A549 (cell line): ENCODE results near the gene RUNX3. TPM values are rescaled to one million over a fixed set of nuclear protein-coding genes. Genes with fewer than 3 reads are reported as not detected.

Experiments
- ATAC-seq, 2 experiments: fragments of 200-7000 bp in 1 of 2; fragments of >200 bp in 1 of 2; cut with Nextera tagmentation in 1 of 2; cut with Tn5 transposase in 1 of 2; 3 replicates each; pipeline versions ENCODE4 v1.8.0 to v1.9.1; 2018 to 2020; ENCODE audit warnings: mild to moderate bottlenecking in 1 of 2, moderate library complexity in 1 of 2
- CTCF ChIA-PET: fragments of 300-600 bp; sonication (Branson Sonifier 250); formaldehyde crosslinking; extraction: SDS; loops from one replicate; lab custom pipeline; 2021; ENCODE audit warnings: antibody characterized with exemption, inconsistent platforms; lab: Yijun Ruan, JAX
- POLR2A ChIA-PET: fragments of 350-600 bp; formaldehyde crosslinking; extraction: SDS; loops from one replicate; lab custom pipeline; 2021; ENCODE audit warnings: antibody characterized with exemption, inconsistent platforms; lab: Yijun Ruan, JAX
- DNase-seq, 2 experiments: peaks; one replicate each; pipeline versions ENCODE4 v3.0.0 to v3.0.0-alpha.2; 2011 to 2016; ENCODE audit warnings: low read depth in 1 of 2, low spot score in 1 of 2
- FAIRE-seq: peaks from 2 replicates; lab custom pipeline; 2011; peaks lifted over from hg19 to GRCh38; lab: Jason Lieb, UNC
- H3K27ac ChIP-seq, 2 experiments: fragments of >200 bp; sonication (Bioruptor Twin); formaldehyde crosslinking; 3 replicates each; pipeline ENCODE4 v1.5.1; 2016 to 2017
- H3K4me1 ChIP-seq: fragments of >200 bp; sonication (Bioruptor Twin); formaldehyde crosslinking; 3 replicates; pipeline ENCODE4 v1.6.1; 2016
- H3K4me2 ChIP-seq: fragments of >200 bp; sonication (Bioruptor Twin); formaldehyde crosslinking; 3 replicates; pipeline ENCODE4 v1.6.1; 2016
- H3K4me3 ChIP-seq: fragments of >200 bp; sonication (Bioruptor Twin); formaldehyde crosslinking; 3 replicates; pipeline ENCODE4 v1.5.1; 2016
- H3K9me3 ChIP-seq: fragments of >200 bp; sonication (Bioruptor Twin); formaldehyde crosslinking; 3 replicates; pipeline ENCODE4 v1.6.1; 2016
- BHLHE40 ChIP-seq: IDR thresholded peaks from 2 replicates; pipeline ENCODE4 v1.6.1; 2012; ENCODE audit warnings: low read depth, low read length, inconsistent platforms
- ESRRA ChIP-seq: fragments of 150-350 bp; IDR thresholded peaks from 2 replicates; pipeline ENCODE4 v1.6.1; 2014; ENCODE audit warnings: mild to moderate bottlenecking, low read length, borderline replicate concordance
- KDM1A ChIP-seq: fragments of 200-600 bp; sonication (generic); IDR thresholded peaks from 2 replicates; pipeline ENCODE4 v1.6.1; 2016; ENCODE audit warnings: low read depth, mild to moderate bottlenecking
- KDM5A ChIP-seq: fragments of 200-600 bp; sonication (generic); IDR thresholded peaks from 2 replicates; pipeline ENCODE4 v1.6.1; 2016; ENCODE audit warnings: antibody characterized with exemption, mild to moderate bottlenecking
- MAFK ChIP-seq: fragments of 450-650 bp; IDR thresholded peaks from 2 replicates; pipeline ENCODE4 v1.6.1; 2014; ENCODE audit not compliant: partially characterized antibody
- MAZ ChIP-seq: fragments of 150-350 bp; IDR thresholded peaks from 2 replicates; pipeline ENCODE4 v1.6.1; 2014; ENCODE audit warnings: antibody characterized with exemption, low read depth, low read length, borderline replicate concordance
- NFE2L2 ChIP-seq: fragments of 150-350 bp; conservative IDR thresholded peaks from 2 replicates; pipeline ENCODE4 v1.6.1; 2014; ENCODE audit warnings: low read length
- NPAS2 ChIP-seq: fragments of 250-450 bp; sonication (Bioruptor Pico); IDR thresholded peaks from 2 replicates; pipeline ENCODE4 v1.8.0; 2022; ENCODE audit warnings: mild to moderate bottlenecking, moderate library complexity, borderline replicate concordance
- POLR2A ChIP-seq: IDR thresholded peaks from 2 replicates; pipeline ENCODE4 v1.6.1; 2012; ENCODE audit warnings: mild to moderate bottlenecking, low read length
- RAD21 ChIP-seq, 2 experiments: fragments of >200 bp in 1 of 2; sonication (Bioruptor Twin) in 1 of 2; formaldehyde crosslinking in 1 of 2; IDR thresholded peaks in 1 of 2; conservative IDR thresholded peaks in 1 of 2; 2 replicates in 1 of 2; 3 replicates in 1 of 2; pipeline ENCODE4 v1.6.1; 2012 to 2018; ENCODE audit warnings: inconsistent platforms in 1 of 2
- RARB ChIP-seq: fragments of 250-450 bp; sonication (Bioruptor Pico); IDR thresholded peaks from 2 replicates; pipeline ENCODE4 v1.8.0; 2021; ENCODE audit warnings: mild to moderate bottlenecking, moderate library complexity
- RCOR1 ChIP-seq: fragments of 150-350 bp; IDR thresholded peaks from 2 replicates; pipeline ENCODE4 v1.6.1; 2014; ENCODE audit warnings: antibody characterized with exemption, low read length, low read depth
- RNF2 ChIP-seq: fragments of 200-600 bp; sonication (generic); IDR thresholded peaks from 2 replicates; pipeline ENCODE4 v1.6.1; 2016; ENCODE audit warnings: low read depth, mild to moderate bottlenecking, antibody characterized with exemption, moderate library complexity, borderline replicate concordance
- SREBF2 ChIP-seq: fragments of 450-650 bp; IDR thresholded peaks from 2 replicates; pipeline ENCODE4 v1.6.1; 2014; ENCODE audit warnings: mild to moderate bottlenecking, moderate library complexity
- TP53 ChIP-seq: fragments of 250-450 bp; sonication (Bioruptor Pico); IDR thresholded peaks from 2 replicates; pipeline ENCODE4 v1.5.0; 2021; ENCODE audit warnings: mild to moderate bottlenecking, moderate library complexity
- ZNF302 ChIP-seq: fragments of 250-450 bp; sonication (Bioruptor Pico); IDR thresholded peaks from 2 replicates; pipeline ENCODE4 v1.9.0; 2021; ENCODE audit warnings: inconsistent platforms, mild to moderate bottlenecking, moderate library complexity
- ZSCAN20 ChIP-seq: fragments of 250-450 bp; sonication (Bioruptor Pico); IDR thresholded peaks from 2 replicates; pipeline ENCODE4 v1.8.0; 2022; ENCODE audit warnings: mild to moderate bottlenecking, moderate library complexity
- WGBS: methylation state at CpG from one replicate; pipeline ENCODE4 v1.1.6; 2017; ENCODE audit errors: missing lambda C conversion rate; 5-methylcytosine and 5-hydroxymethylcytosine counted together
- polyA plus RNA-seq, 4 experiments: library from polyadenylated mRNA; depleted of rRNA in 3 of 4; stranded (reverse); fragments of >200 nt; fragmentation: RNase III in 1 of 4; extraction: RNeasy Plus Mini Kit Qiagen cat#74134 plus additional on column Dnase treatment in 1 of 4; gene quantifications; 2 replicates in 3 of 4; 3 replicates in 1 of 4; pipeline ENCODE4 v1.2.3, GENCODE V29; 2011 to 2017
- TF ChIP-seq, protein P1 (sequence below): IDR thresholded peaks from 2 replicates; pipeline ENCODE4 v1.6.1; 2012
- TF ChIP-seq, protein P2 (sequence below): fragments of 250-450 bp; sonication (Bioruptor Pico); IDR thresholded peaks from 2 replicates; pipeline ENCODE4 v1.5.0; 2020; ENCODE audit warnings: low read depth, mild to moderate bottlenecking, moderate library complexity
- TF ChIP-seq, protein P3 (sequence below): fragments of 200-600 bp; sonication (generic); IDR thresholded peaks from 2 replicates; pipeline ENCODE4 v1.6.1; 2016; ENCODE audit warnings: antibody characterized with exemption, mild to moderate bottlenecking, moderate library complexity

RUNX3 gene
- polyA plus RNA-seq, 2 of the 4 experiments (the other 2 are of a cell fraction), result 1.4 to 4.0 TPM

DNA sequence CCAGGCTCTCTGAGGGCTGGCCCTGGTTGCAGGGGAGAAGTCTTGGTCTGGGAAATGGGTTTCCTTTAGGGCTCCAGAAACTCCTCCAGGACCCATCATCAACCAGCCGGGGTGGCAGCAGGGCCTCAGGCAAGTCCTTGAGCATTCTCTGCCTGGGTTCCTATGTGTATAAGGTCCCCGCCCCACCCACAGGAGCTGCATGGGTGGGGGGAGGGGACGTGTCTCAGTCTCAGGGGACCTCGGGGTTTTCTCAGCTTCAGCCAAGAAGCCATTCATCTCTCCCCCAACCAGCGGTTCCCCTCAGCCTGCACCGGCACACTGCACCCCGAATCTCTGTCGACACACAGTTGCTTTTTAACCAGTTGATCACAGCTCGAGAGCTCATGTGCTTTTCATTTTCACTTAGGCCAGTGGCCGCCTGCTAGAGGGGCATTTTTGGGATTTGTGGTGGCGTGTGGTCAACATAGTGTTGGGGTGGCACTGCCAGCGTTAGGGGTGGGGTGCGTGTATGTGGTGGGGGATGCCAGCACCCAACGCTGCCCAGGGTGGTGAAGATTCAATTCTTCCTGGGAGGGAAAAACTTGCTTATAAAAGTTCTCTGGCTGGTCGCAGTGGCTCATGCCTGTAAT is 6.5 kb downstream of the RUNX3 start:
- no peak overlapping the region for H3K4me3 ChIP-seq
- H3K4me2 ChIP-seq, result no peak overlapping the region
- no peak overlapping the region for H3K27ac ChIP-seq
- H3K4me1 ChIP-seq, result no peaks in the 10 kb centered on the region
- 86% methylated on average over 13 of the region's 15 CpGs for WGBS
- no peak for DNase-seq
- POLR2A ChIA-PET, result no interaction called here
- no peak for FAIRE-seq
- no peak for ATAC-seq
- CTCF ChIA-PET, result interaction anchor here (1.0 to 1.5 kb wide), 2 partner anchors 9 to 281 kb away, joined by 3 read pairs; no protein-coding TSS in a partner anchor
- H3K9me3 ChIP-seq, result no peaks in the 10 kb centered on the region
- TF ChIP-seq NPAS2 (CRISPR knock-in tag), result no peak
- TF ChIP-seq MAZ, result no peak
- TF ChIP-seq, protein P1, sequence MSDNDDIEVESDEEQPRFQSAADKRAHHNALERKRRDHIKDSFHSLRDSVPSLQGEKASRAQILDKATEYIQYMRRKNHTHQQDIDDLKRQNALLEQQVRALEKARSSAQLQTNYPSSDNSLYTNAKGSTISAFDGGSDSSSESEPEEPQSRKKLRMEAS, result no peak
- no peak for TF ChIP-seq KDM1A
- no peak for TF ChIP-seq RAD21 (conservative IDR thresholded peaks at IDR 0.05 in 1 of 2, IDR thresholded peaks at IDR 0.05 in 1 of 2)
- no peak for TF ChIP-seq RARB
- no peak for TF ChIP-seq ZSCAN20 (CRISPR knock-in tag)
- no peak for TF ChIP-seq RNF2
- no peak for TF ChIP-seq POLR2A
- TF ChIP-seq ESRRA, result no peak
- TF ChIP-seq NFE2L2, result no peak
- TF ChIP-seq ZNF302 (CRISPR knock-in tag), result no peak

DNA sequence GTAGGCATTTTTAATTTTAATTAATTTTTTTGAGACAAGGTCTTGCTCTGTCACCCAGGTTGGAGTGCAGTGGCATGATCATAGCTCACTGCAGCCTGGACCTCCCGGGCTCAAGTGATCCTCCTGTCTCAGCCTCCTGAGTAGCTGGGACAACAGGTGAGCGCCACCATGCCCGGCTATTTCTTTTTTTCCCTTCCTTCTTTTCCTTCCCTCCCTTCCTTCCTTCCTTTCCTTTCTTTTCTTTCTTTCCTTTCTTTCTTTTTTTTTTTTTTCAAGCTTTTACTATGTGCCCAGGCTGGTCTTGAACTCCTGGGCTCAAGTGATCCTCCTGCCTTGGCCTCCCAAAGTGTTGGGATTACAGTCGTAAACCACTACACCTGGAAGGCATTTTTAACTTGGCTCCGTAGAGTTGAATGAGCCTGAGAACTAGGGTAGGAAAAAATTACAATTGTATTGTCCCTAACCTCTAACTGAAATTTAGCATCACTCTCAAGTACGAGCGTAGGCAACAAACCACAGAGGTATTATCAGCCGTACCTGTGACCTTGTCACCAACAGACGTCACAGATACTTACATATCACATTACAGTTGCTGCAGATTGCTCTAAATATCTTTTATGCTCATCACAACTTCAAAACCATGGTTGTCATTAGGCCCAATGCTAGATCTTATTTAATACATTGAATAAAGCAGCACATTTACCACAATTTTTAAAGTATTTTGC is 8.0 kb downstream of the RUNX3 start:
- no peak for FAIRE-seq
- no peak overlapping the region for H3K4me3 ChIP-seq
- no peak for DNase-seq
- ChIA-PET POLR2A (no interaction called here), CTCF (interaction anchor here (0.7 kb wide), 1 partner anchor 11 kb away, joined by 3 read pairs; no protein-coding TSS in a partner anchor)
- H3K4me1 ChIP-seq, result no peaks in the 10 kb centered on the region
- H3K27ac ChIP-seq, result no peak overlapping the region
- no peak for TF ChIP-seq NPAS2 (CRISPR knock-in tag)
- TF ChIP-seq KDM5A, result no peak
- TF ChIP-seq, protein P2, sequence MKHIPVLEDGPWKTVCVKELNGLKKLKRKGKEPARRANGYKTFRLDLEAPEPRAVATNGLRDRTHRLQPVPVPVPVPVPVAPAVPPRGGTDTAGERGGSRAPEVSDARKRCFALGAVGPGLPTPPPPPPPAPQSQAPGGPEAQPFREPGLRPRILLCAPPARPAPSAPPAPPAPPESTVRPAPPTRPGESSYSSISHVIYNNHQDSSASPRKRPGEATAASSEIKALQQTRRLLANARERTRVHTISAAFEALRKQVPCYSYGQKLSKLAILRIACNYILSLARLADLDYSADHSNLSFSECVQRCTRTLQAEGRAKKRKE (CRISPR knock-in tag), result no peak
- no peaks in the 10 kb centered on the region for H3K9me3 ChIP-seq
- no peak overlapping the region for H3K4me2 ChIP-seq
- no peak for ATAC-seq
- WGBS, result 96% methylated on average over 9 of the region's 9 CpGs

DNA sequence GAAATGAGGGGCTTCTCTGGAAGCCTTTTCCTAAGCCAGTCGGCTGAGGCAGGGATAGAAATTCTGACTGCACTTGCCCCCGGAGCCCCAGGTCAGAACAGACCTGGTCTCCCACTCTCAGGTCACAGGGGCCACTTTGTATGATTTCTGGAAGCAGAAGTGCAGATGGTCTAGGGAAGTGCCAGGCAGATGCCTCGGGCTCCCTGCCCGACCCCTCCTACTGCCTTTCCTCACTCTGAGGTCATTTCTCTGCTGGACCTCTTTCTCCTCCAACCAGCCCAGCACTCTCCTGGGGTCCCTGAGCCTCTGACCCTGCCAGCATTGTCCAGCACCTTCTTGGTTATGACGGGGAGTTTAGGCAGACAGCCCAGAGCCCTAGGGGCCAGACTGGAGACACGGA is 8.7 kb downstream of the RUNX3 start:
- 64% methylated on average over 4 of the region's 6 CpGs for whole genome bisulfite sequencing
- FAIRE-seq (no peak), DNase-seq (no peak), ATAC-seq (no peak)
- CTCF ChIA-PET, result interaction anchor here (0.7 to 3.0 kb wide), 2 partner anchors 11 kb away, joined by 3 to 9 read pairs; no protein-coding TSS in a partner anchor
- H3K27ac ChIP-seq, result no peak overlapping the region
- H3K4me1 ChIP-seq, result no peaks in the 10 kb centered on the region
- no peaks in the 10 kb centered on the region for H3K9me3 ChIP-seq
- POLR2A ChIA-PET, result no interaction called here
- no peak overlapping the region for H3K4me2 ChIP-seq
- no peak overlapping the region for H3K4me3 ChIP-seq
- TF ChIP-seq RCOR1, result no peak
- TF ChIP-seq, protein P3, sequence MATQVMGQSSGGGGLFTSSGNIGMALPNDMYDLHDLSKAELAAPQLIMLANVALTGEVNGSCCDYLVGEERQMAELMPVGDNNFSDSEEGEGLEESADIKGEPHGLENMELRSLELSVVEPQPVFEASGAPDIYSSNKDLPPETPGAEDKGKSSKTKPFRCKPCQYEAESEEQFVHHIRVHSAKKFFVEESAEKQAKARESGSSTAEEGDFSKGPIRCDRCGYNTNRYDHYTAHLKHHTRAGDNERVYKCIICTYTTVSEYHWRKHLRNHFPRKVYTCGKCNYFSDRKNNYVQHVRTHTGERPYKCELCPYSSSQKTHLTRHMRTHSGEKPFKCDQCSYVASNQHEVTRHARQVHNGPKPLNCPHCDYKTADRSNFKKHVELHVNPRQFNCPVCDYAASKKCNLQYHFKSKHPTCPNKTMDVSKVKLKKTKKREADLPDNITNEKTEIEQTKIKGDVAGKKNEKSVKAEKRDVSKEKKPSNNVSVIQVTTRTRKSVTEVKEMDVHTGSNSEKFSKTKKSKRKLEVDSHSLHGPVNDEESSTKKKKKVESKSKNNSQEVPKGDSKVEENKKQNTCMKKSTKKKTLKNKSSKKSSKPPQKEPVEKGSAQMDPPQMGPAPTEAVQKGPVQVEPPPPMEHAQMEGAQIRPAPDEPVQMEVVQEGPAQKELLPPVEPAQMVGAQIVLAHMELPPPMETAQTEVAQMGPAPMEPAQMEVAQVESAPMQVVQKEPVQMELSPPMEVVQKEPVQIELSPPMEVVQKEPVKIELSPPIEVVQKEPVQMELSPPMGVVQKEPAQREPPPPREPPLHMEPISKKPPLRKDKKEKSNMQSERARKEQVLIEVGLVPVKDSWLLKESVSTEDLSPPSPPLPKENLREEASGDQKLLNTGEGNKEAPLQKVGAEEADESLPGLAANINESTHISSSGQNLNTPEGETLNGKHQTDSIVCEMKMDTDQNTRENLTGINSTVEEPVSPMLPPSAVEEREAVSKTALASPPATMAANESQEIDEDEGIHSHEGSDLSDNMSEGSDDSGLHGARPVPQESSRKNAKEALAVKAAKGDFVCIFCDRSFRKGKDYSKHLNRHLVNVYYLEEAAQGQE, result no peak
- no peak for TF ChIP-seq SREBF2
- TF ChIP-seq BHLHE40, result no peak
- TF ChIP-seq MAFK, result no peak
- no peak for TF ChIP-seq TP53 (CRISPR knock-in tag)
